Measurements from ENCODE around the gene MT3.
"Not testable (repeated sequence)": the region's sequence is repeated elsewhere in the genome, so short reads cannot be mapped to it uniquely, and the experiment has no call there.

Gene MT3

GRCh38 chr16:56623184-56623583, 33.9 kb downstream of the MT3 start:
- peaks cover 33% of the 10 kb centered on the region for H3K4me1 ChIP-seq (ENCODE audit: insufficient read depth, low read length)
- 88% methylated on average over 5 of the region's 5 CpGs for WGBS
- H3K4me3 ChIP-seq (ENCODE audit: low read length); H3K9me3 ChIP-seq (ENCODE audit: insufficient read depth, low read depth, low read length); H3K27ac ChIP-seq (ENCODE audit: low read depth, low read length); H3K9ac ChIP-seq (ENCODE audit: low read depth, low read length); H3K36me3 ChIP-seq (ENCODE audit: insufficient read depth, low read length): not testable (repeated sequence)
- peaks cover 97% of the 10 kb centered on the region for H3K27me3 ChIP-seq (ENCODE audit: insufficient read depth, low read length)

GRCh38 chr16:56623637-56624036, 34.3 kb downstream of the MT3 start:
- Histone ChIP-seq H3K27me3 (ENCODE audit: insufficient read depth, low read length) (peaks cover 97% of the 10 kb centered on the region), H3K27ac (ENCODE audit: low read depth, low read length) (no peak overlapping the region), H3K9me3 (ENCODE audit: insufficient read depth, low read depth, low read length) (no peaks in the 10 kb centered on the region), H3K9ac (ENCODE audit: low read depth, low read length) (no peak overlapping the region), H3K4me3 (ENCODE audit: low read length) (no peak overlapping the region), H3K36me3 (ENCODE audit: insufficient read depth, low read length) (no peaks in the 10 kb centered on the region), H3K4me1 (ENCODE audit: insufficient read depth, low read length) (peaks cover 29% of the 10 kb centered on the region)
- 93% methylated on average over 2 of the region's 2 CpGs for WGBS

GRCh38 chr16:56625140-56625942, 36.0 kb downstream of the MT3 start, which contains the start of gene MT1E:
Gene MT1E (plus strand): TSS chr16:56625781. CDS start chr16:56625852, 71 bp downstream.
- WGBS: 4% methylated on average over 62 of the region's 62 CpGs
- H3K27me3 ChIP-seq (ENCODE audit: insufficient read depth, low read length): peaks cover 97% of the 10 kb centered on the region
- H3K9ac ChIP-seq (ENCODE audit: low read depth, low read length): no peak within 1 kb of the TSS
- H3K9me3 ChIP-seq (ENCODE audit: insufficient read depth, low read depth, low read length): no peaks in the 10 kb centered on the region
- no peaks in the 10 kb centered on the region for H3K36me3 ChIP-seq (ENCODE audit: insufficient read depth, low read length)
- H3K4me3 ChIP-seq (ENCODE audit: low read length): peak within 1 kb of the TSS; percentile 50
- no peak within 1 kb of the TSS for H3K27ac ChIP-seq (ENCODE audit: low read depth, low read length)
- peaks cover 27% of the 10 kb centered on the region for H3K4me1 ChIP-seq (ENCODE audit: insufficient read depth, low read length)

- peak overlapping the region; percentile 50 for H3K4me3 ChIP-seq (ENCODE audit: low read length)
- WGBS: 31% methylated on average over 16 of the region's 16 CpGs
- no peaks in the 10 kb centered on the region for H3K36me3 ChIP-seq (ENCODE audit: insufficient read depth, low read length)
- H3K27ac ChIP-seq (ENCODE audit: low read depth, low read length): no peak overlapping the region
- H3K9me3 ChIP-seq (ENCODE audit: insufficient read depth, low read depth, low read length): no peaks in the 10 kb centered on the region
- peaks cover 25% of the 10 kb centered on the region for H3K4me1 ChIP-seq (ENCODE audit: insufficient read depth, low read length)
- peaks cover 98% of the 10 kb centered on the region for H3K27me3 ChIP-seq (ENCODE audit: insufficient read depth, low read length)
- H3K9ac ChIP-seq (ENCODE audit: low read depth, low read length): no peak overlapping the region
Observed at GRCh38 chr16:56625943-56626654, 36.8 kb downstream of the MT3 start.

- Histone ChIP-seq H3K4me3 (ENCODE audit: low read length) (no peak overlapping the region), H3K27me3 (ENCODE audit: insufficient read depth, low read length) (peaks cover 98% of the 10 kb centered on the region)
- WGBS: 73% methylated on average over 7 of the region's 7 CpGs
Observed at GRCh38 chr16:56626685-56627084, 37.4 kb downstream of the MT3 start.

GRCh38 chr16:56628486-56629350, 39.4 kb downstream of the MT3 start:
- Histone ChIP-seq H3K36me3 (ENCODE audit: insufficient read depth, low read length) (no peaks in the 10 kb centered on the region), H3K9ac (ENCODE audit: low read depth, low read length) (no peak overlapping the region), H3K4me1 (ENCODE audit: insufficient read depth, low read length) (peaks cover 13% of the 10 kb centered on the region; the same call in 1 of the 2 replicates), H3K27ac (ENCODE audit: low read depth, low read length) (no peak overlapping the region), H3K27me3 (ENCODE audit: insufficient read depth, low read length) (peaks cover 98% of the 10 kb centered on the region), H3K4me3 (ENCODE audit: low read length) (no peak overlapping the region), H3K9me3 (ENCODE audit: insufficient read depth, low read depth, low read length) (no peaks in the 10 kb centered on the region)
- 77% methylated on average over 9 of the region's 9 CpGs for WGBS

More at GRCh38 chr16:56626685-56627084, 37.4 kb downstream of the MT3 start:
- Histone ChIP-seq H3K27ac (ENCODE audit: low read depth, low read length) (no peak overlapping the region), H3K4me1 (ENCODE audit: insufficient read depth, low read length) (peaks cover 20% of the 10 kb centered on the region), H3K9ac (ENCODE audit: low read depth, low read length) (no peak overlapping the region), H3K36me3 (ENCODE audit: insufficient read depth, low read length) (no peaks in the 10 kb centered on the region), H3K9me3 (ENCODE audit: insufficient read depth, low read depth, low read length) (no peaks in the 10 kb centered on the region)

- 90% methylated on average over 3 of the region's 3 CpGs for WGBS
Observed at GRCh38 chr16:56629531-56629930, 40.2 kb downstream of the MT3 start.

GRCh38 chr16:56630134-56630533, 40.8 kb downstream of the MT3 start:
- Histone ChIP-seq H3K4me1 (ENCODE audit: insufficient read depth, low read length) (peaks cover 13% of the 10 kb centered on the region; the same call in 1 of the 2 replicates), H3K27me3 (ENCODE audit: insufficient read depth, low read length) (peaks cover 99% of the 10 kb centered on the region), H3K9me3 (ENCODE audit: insufficient read depth, low read depth, low read length) (no peaks in the 10 kb centered on the region), H3K9ac (ENCODE audit: low read depth, low read length) (no peak overlapping the region), H3K36me3 (ENCODE audit: insufficient read depth, low read length) (no peaks in the 10 kb centered on the region), H3K27ac (ENCODE audit: low read depth, low read length) (no peak overlapping the region), H3K4me3 (ENCODE audit: low read length) (no peak overlapping the region)
- 75% methylated on average over 3 of the region's 3 CpGs for WGBS

More at GRCh38 chr16:56629531-56629930, 40.2 kb downstream of the MT3 start:
- Histone ChIP-seq H3K4me1 (ENCODE audit: insufficient read depth, low read length) (peaks cover 13% of the 10 kb centered on the region; the same call in 1 of the 2 replicates), H3K9ac (ENCODE audit: low read depth, low read length) (no peak overlapping the region), H3K36me3 (ENCODE audit: insufficient read depth, low read length) (no peaks in the 10 kb centered on the region), H3K4me3 (ENCODE audit: low read length) (no peak overlapping the region), H3K9me3 (ENCODE audit: insufficient read depth, low read depth, low read length) (no peaks in the 10 kb centered on the region), H3K27ac (ENCODE audit: low read depth, low read length) (no peak overlapping the region), H3K27me3 (ENCODE audit: insufficient read depth, low read length) (peaks cover 99% of the 10 kb centered on the region)

GRCh38 chr16:56631197-56631596, 41.9 kb downstream of the MT3 start:
- WGBS: 71% methylated on average over 10 of the region's 10 CpGs

GRCh38 chr16:56631832-56632155, 42.5 kb downstream of the MT3 start:
- Histone ChIP-seq H3K27me3 (ENCODE audit: insufficient read depth, low read length) (peaks cover 99% of the 10 kb centered on the region), H3K4me1 (ENCODE audit: insufficient read depth, low read length) (peaks cover 4% of the 10 kb centered on the region; the same call in 1 of the 2 replicates), H3K27ac (ENCODE audit: low read depth, low read length) (no peak overlapping the region), H3K4me3 (ENCODE audit: low read length) (peak overlapping the region; percentile 44), H3K9ac (ENCODE audit: low read depth, low read length) (no peak overlapping the region), H3K9me3 (ENCODE audit: insufficient read depth, low read depth, low read length) (no peaks in the 10 kb centered on the region), H3K36me3 (ENCODE audit: insufficient read depth, low read length) (no peaks in the 10 kb centered on the region)
- WGBS: 14% methylated on average over 14 of the region's 14 CpGs

More at GRCh38 chr16:56631197-56631596, 41.9 kb downstream of the MT3 start:
- no peak overlapping the region for H3K27ac ChIP-seq (ENCODE audit: low read depth, low read length)
- no peaks in the 10 kb centered on the region for H3K36me3 ChIP-seq (ENCODE audit: insufficient read depth, low read length)
- H3K9ac ChIP-seq (ENCODE audit: low read depth, low read length): no peak overlapping the region
- H3K27me3 ChIP-seq (ENCODE audit: insufficient read depth, low read length): peaks cover 99% of the 10 kb centered on the region
- no peaks in the 10 kb centered on the region for H3K9me3 ChIP-seq (ENCODE audit: insufficient read depth, low read depth, low read length)
- H3K4me3 ChIP-seq (ENCODE audit: low read length): no peak overlapping the region
- peaks cover 8% of the 10 kb centered on the region; the same call in 1 of the 2 replicates for H3K4me1 ChIP-seq (ENCODE audit: insufficient read depth, low read length)
